A549 (cell line): Measurements from ENCODE around the gene URB2.

Source experiments
- CTCF ChIP-seq: fragments of >200 bp; sonication (Bioruptor Twin); formaldehyde crosslinking; IDR thresholded peaks from 3 replicates; pipeline ENCODE4 v1.5.1; 2016
- JUNB ChIP-seq: fragments of >200 bp; sonication (Bioruptor Twin); formaldehyde crosslinking; IDR thresholded peaks from 2 replicates; pipeline ENCODE4 v1.6.1; 2016
- RCOR1 ChIP-seq: fragments of 150-350 bp; IDR thresholded peaks from 2 replicates; pipeline ENCODE4 v1.6.1; 2014; ENCODE audit warnings: antibody characterized with exemption, low read length, low read depth
- TP53 ChIP-seq: fragments of 250-450 bp; sonication (Bioruptor Pico); IDR thresholded peaks from 2 replicates; pipeline ENCODE4 v1.5.0; 2021; ENCODE audit warnings: mild to moderate bottlenecking, moderate library complexity

GRCh38 chr1:229685149-229685548 is 59.1 kb downstream of the URB2 start:
- no peak for TF ChIP-seq TP53
- TF ChIP-seq RCOR1 = no peak
- TF ChIP-seq CTCF = no peak
- no peak for TF ChIP-seq JUNB
